IMR-90 (cell line): ENCODE measurements around the gene SATB2. TPM values are rescaled to one million over a fixed set of nuclear protein-coding genes. Genes with fewer than 3 reads are reported as not detected.

Source experiments
- ATAC-seq: fragments of 200-7000 bp; cut with Tn5 transposase; 2 replicates; pipeline ENCODE4 v1.9.1; 2020; ENCODE audit warnings: low read depth, mild to moderate bottlenecking, moderate library complexity
- BruUV-seq: library from RNA; stranded (reverse); fragments of 400-500 nt; replicated peaks from 2 replicates; lab custom pipeline; 2021; lab: Mats Ljungman, UMichigan
- CTCF ChIA-PET: fragments of 300-600 bp; formaldehyde crosslinking; extraction: SDS; loops from one replicate; lab custom pipeline; 2021; ENCODE audit warnings: antibody characterized with exemption; lab: Yijun Ruan, JAX
- POLR2A ChIA-PET: fragments of 300-600 bp; sonication (Branson Sonifier 250); formaldehyde crosslinking; loops from one replicate; lab custom pipeline; 2022; ENCODE audit warnings: antibody characterized with exemption; ENCODE audit not compliant: unreplicated experiment; lab: Charles Lee
- DNase-seq: peaks from one replicate; pipeline ENCODE4 v3.0.0; 2013
- H2AFZ ChIP-seq: replicated peaks from 2 replicates; pipeline ENCODE3; 2013; ENCODE audit warnings: low read length, mild to moderate bottlenecking; ENCODE audit not compliant: poor library complexity
- H2AK5ac ChIP-seq: 2 replicates; pipeline ENCODE4 v1.6.1; 2013; ENCODE audit warnings: low read depth, low read length, inconsistent platforms
- H2AK9ac ChIP-seq: replicated peaks from 2 replicates; pipeline ENCODE3; 2013; ENCODE audit warnings: mild to moderate bottlenecking, low read depth, low read length, moderate library complexity; ENCODE audit not compliant: poor library complexity
- H2BK120ac ChIP-seq: 2 replicates; pipeline ENCODE4 v1.6.1; 2013; ENCODE audit warnings: low read depth, low read length, inconsistent platforms
- H2BK15ac ChIP-seq: 3 replicates; pipeline ENCODE4 v1.6.1; 2013; ENCODE audit warnings: low read depth, low read length, inconsistent platforms
- H2BK20ac ChIP-seq: 2 replicates; pipeline ENCODE4 v1.6.1; 2013; ENCODE audit warnings: low read depth, mild to moderate bottlenecking, inconsistent platforms, low read length, moderate library complexity
- H2BK5ac ChIP-seq: 2 replicates; pipeline ENCODE4 v1.6.1; 2013; ENCODE audit warnings: mild to moderate bottlenecking, low read depth, low read length, inconsistent platforms; ENCODE audit not compliant: poor library complexity, severe bottlenecking
- H3K14ac ChIP-seq: replicated peaks from 2 replicates; pipeline ENCODE4 v1.6.1; 2013; ENCODE audit warnings: low read depth, low read length, inconsistent platforms
- H3K18ac ChIP-seq: 2 replicates; pipeline ENCODE4 v1.6.1; 2013; ENCODE audit warnings: low read depth, low read length, control low read depth
- H3K23ac ChIP-seq: 2 replicates; pipeline ENCODE4 v1.6.1; 2013; ENCODE audit warnings: low read depth, low read length, inconsistent platforms
- H3K27ac ChIP-seq: 2 replicates; pipeline ENCODE4 v1.5.1; 2013; ENCODE audit warnings: mild to moderate bottlenecking, control low read depth, low read length; ENCODE audit not compliant: insufficient read depth
- H3K27me3 ChIP-seq: 2 replicates; pipeline ENCODE4 v1.6.1; 2013; ENCODE audit warnings: low read length; ENCODE audit not compliant: control insufficient read depth, insufficient read depth
- H3K36me3 ChIP-seq: 2 replicates; pipeline ENCODE4 v1.6.1; 2013; ENCODE audit warnings: low read length, mixed read lengths; ENCODE audit not compliant: control insufficient read depth, insufficient read depth
- H3K4ac ChIP-seq: 2 replicates; pipeline ENCODE4 v1.6.1; 2013; ENCODE audit warnings: low read depth, low read length, inconsistent platforms
- H3K4me1 ChIP-seq: 2 replicates; pipeline ENCODE4 v1.6.1; 2013; ENCODE audit warnings: low read length, mixed read lengths; ENCODE audit not compliant: control insufficient read depth, insufficient read depth
- H3K4me2 ChIP-seq: 2 replicates; pipeline ENCODE4 v1.6.1; 2013; ENCODE audit warnings: low read depth, mild to moderate bottlenecking, control low read depth, low read length, moderate library complexity
- H3K4me3 ChIP-seq: 2 replicates; pipeline ENCODE4 v1.5.1; 2013; ENCODE audit warnings: low read depth, mild to moderate bottlenecking, control low read depth, low read length, moderate library complexity; ENCODE audit not compliant: insufficient read depth
- H3K56ac ChIP-seq: 2 replicates; pipeline ENCODE4 v1.6.1; 2013; ENCODE audit warnings: low read length, inconsistent platforms; ENCODE audit not compliant: insufficient read depth; ENCODE audit errors: extremely low read depth
- H3K79me1 ChIP-seq, 2 experiments: 2 replicates each; pipeline ENCODE4 v1.6.1; 2013; ENCODE audit warnings: low read length in 2 of 2, inconsistent platforms in 1 of 2, low read depth in 1 of 2
- H3K9ac ChIP-seq: 2 replicates; pipeline ENCODE4 v1.6.1; 2013; ENCODE audit warnings: low read depth, low read length, control low read depth
- H3K9me1 ChIP-seq: 2 replicates; pipeline ENCODE4 v1.6.1; 2013; ENCODE audit warnings: low read length, inconsistent platforms; ENCODE audit not compliant: insufficient read depth
- H3K9me3 ChIP-seq: 2 replicates; pipeline ENCODE4 v1.6.1; 2013; ENCODE audit warnings: low read length; ENCODE audit not compliant: control insufficient read depth, insufficient read depth
- H4K20me1 ChIP-seq: 2 replicates; pipeline ENCODE4 v1.6.1; 2013; ENCODE audit warnings: low read length, inconsistent platforms; ENCODE audit not compliant: insufficient read depth
- H4K5ac ChIP-seq: 2 replicates; pipeline ENCODE4 v1.6.1; 2013; ENCODE audit warnings: mild to moderate bottlenecking, low read depth, low read length, control low read depth
- H4K8ac ChIP-seq, 2 experiments: 2 replicates each; pipeline ENCODE4 v1.6.1; 2013; ENCODE audit warnings: low read depth in 2 of 2, low read length in 2 of 2, control low read depth in 1 of 2, inconsistent platforms in 1 of 2
- H4K91ac ChIP-seq: 2 replicates; pipeline ENCODE4 v1.6.1; 2013; ENCODE audit warnings: low read depth, low read length, inconsistent platforms; ENCODE audit not compliant: insufficient read depth
- BHLHE40 ChIP-seq: fragments of 150-350 bp; IDR thresholded peaks from 2 replicates; pipeline ENCODE4 v1.6.1; 2016; ENCODE audit warnings: mild to moderate bottlenecking, low read depth, low read length
- CEBPB ChIP-seq: IDR thresholded peaks from 2 replicates; pipeline ENCODE4 v1.6.1; 2012; ENCODE audit warnings: low read depth, low read length, improper control_type of control experiment
- CHD1 ChIP-seq: IDR thresholded peaks from 2 replicates; pipeline ENCODE4 v1.6.1; 2012; ENCODE audit warnings: low read depth, low read length, improper control_type of control experiment
- CTCF ChIP-seq: conservative IDR thresholded peaks from 2 replicates; pipeline ENCODE4 v1.5.1; 2012; ENCODE audit warnings: mild to moderate bottlenecking, low read depth, low read length, improper control_type of control experiment
- ELK1 ChIP-seq: fragments of 150-350 bp; IDR thresholded peaks from 2 replicates; pipeline ENCODE4 v1.6.1; 2016; ENCODE audit warnings: low read depth, mild to moderate bottlenecking, low read length, moderate library complexity, borderline replicate concordance
- FOS ChIP-seq: fragments of 150-350 bp; IDR thresholded peaks from 2 replicates; pipeline ENCODE4 v1.6.1; 2016; ENCODE audit warnings: low read depth, low read length
- MAFK ChIP-seq: IDR thresholded peaks from 2 replicates; pipeline ENCODE4 v1.6.1; 2012; ENCODE audit warnings: low read depth, low read length, improper control_type of control experiment
- MAZ ChIP-seq: IDR thresholded peaks from 2 replicates; pipeline ENCODE4 v1.6.1; 2012; ENCODE audit warnings: low read depth, mild to moderate bottlenecking, low read length, improper control_type of control experiment, moderate library complexity, borderline replicate concordance
- MXI1 ChIP-seq: IDR thresholded peaks from 2 replicates; pipeline ENCODE4 v1.6.1; 2012; ENCODE audit warnings: low read depth, mild to moderate bottlenecking, low read length, moderate library complexity, borderline replicate concordance
- NFE2L2 ChIP-seq: fragments of 150-350 bp; IDR thresholded peaks from 2 replicates; pipeline ENCODE4 v1.6.1; 2016; ENCODE audit warnings: low read depth, mild to moderate bottlenecking, low read length
- POLR2A ChIP-seq: IDR thresholded peaks from 2 replicates; pipeline ENCODE4 v1.6.1; 2012; ENCODE audit warnings: mild to moderate bottlenecking, low read depth, low read length
- RAD21 ChIP-seq: IDR thresholded peaks from 2 replicates; pipeline ENCODE4 v1.6.1; 2012; ENCODE audit warnings: low read length, improper control_type of control experiment
- RCOR1 ChIP-seq: IDR thresholded peaks from 2 replicates; pipeline ENCODE4 v1.6.1; 2012; ENCODE audit warnings: mild to moderate bottlenecking, low read length, improper control_type of control experiment; ENCODE audit not compliant: insufficient replicate concordance
- RFX5 ChIP-seq: IDR thresholded peaks from 2 replicates; pipeline ENCODE4 v1.8.0; 2012; ENCODE audit warnings: low read depth, mild to moderate bottlenecking, low read length, moderate library complexity
- SMC3 ChIP-seq: fragments of 150-350 bp; IDR thresholded peaks from 2 replicates; pipeline ENCODE4 v1.6.1; 2016; ENCODE audit warnings: low read depth, mild to moderate bottlenecking, antibody characterized with exemption, low read length, moderate library complexity
- USF2 ChIP-seq: fragments of 150-350 bp; IDR thresholded peaks from 2 replicates; pipeline ENCODE4 v1.6.1; 2017; ENCODE audit warnings: mild to moderate bottlenecking, antibody characterized with exemption, low read length, low read depth
- WGBS, 2 experiments: methylation state at CpG; one replicate each; pipeline versions ENCODE4 v1.1.5 to v1.1.7; 2013; ENCODE audit warnings: missing lambda C conversion rate in 2 of 2; ENCODE audit not compliant: insufficient read length in 1 of 2; ENCODE audit errors: extremely low coverage in 2 of 2; 5-methylcytosine and 5-hydroxymethylcytosine counted together
- dilution Hi-C: fragments of 300-500 bp; cut with HindIII; formaldehyde crosslinking; loops from one replicate; pipeline ENCODE4 v1.14.3; 2018; ENCODE audit warnings: low sequenced_read_pairs; ENCODE audit not compliant: unreplicated experiment
- in situ Hi-C: fragments of 300-500 bp; cut with MboI; formaldehyde crosslinking; loops from 3 replicates; pipeline ENCODE4 v1.14.3; 2019; ENCODE audit warnings: low sequenced_read_pairs, inconsistent platforms, mixed read lengths
- intact Hi-C: fragments of 100-400 bp; cut with micrococcal nuclease; formaldehyde crosslinking; loops from 2 replicates; pipeline ENCODE4 v1.10.0; 2022
- polyA plus RNA-seq, 3 experiments: library from polyadenylated mRNA; depleted of rRNA; stranded (reverse); fragments of >200 nt; gene quantifications; 2 replicates each; pipeline ENCODE4 v1.2.3, GENCODE V29; 2012; ENCODE audit warnings: low replicate concordance in 1 of 3
- total RNA-seq: library from RNA; depleted of rRNA; stranded (reverse); fragments of >200 nt; gene quantifications from 2 replicates; pipeline ENCODE4 v1.2.3, GENCODE V29; 2012

SATB2 gene
- total and polyA plus RNA-seq, 2 of the 4 experiments (the other 2 are of a cell fraction), result 6.2 to 8.4 TPM

GRCh38 chr2:199309411-199309810 is 148.3 kb downstream of the SATB2 start:
- no peak overlapping the region for H2BK5ac ChIP-seq
- intact Hi-C loops (no loop called here), dilution Hi-C loops (no loop called here), in situ Hi-C loops (no loop called here)
- ChIA-PET POLR2A (no interaction called here), CTCF (no interaction called here)
- H3K56ac ChIP-seq, result no peak overlapping the region
- H3K27ac ChIP-seq, result no peak overlapping the region
- H4K91ac ChIP-seq, result no peak overlapping the region
- H2BK20ac ChIP-seq, result no peak overlapping the region
- no CpG with 5 or more reads among the region's 4 CpGs for WGBS, 2 experiments
- H3K4me2 ChIP-seq, result no peak overlapping the region
- H3K27me3 ChIP-seq, result no peaks in the 10 kb centered on the region
- H2AFZ ChIP-seq, result no peak overlapping the region
- H4K5ac ChIP-seq, result no peak overlapping the region
- H3K18ac ChIP-seq, result no peak overlapping the region
- no peak overlapping the region for H2AK9ac ChIP-seq
- H3K4me1 ChIP-seq, result 0 out of 2 replicates have a peak, but pooled peaks cover 2% of the 10 kb centered on the region
- H3K14ac ChIP-seq, result no peak overlapping the region
- DNase-seq (no peak), ATAC-seq (no peak)
- H3K9me1 ChIP-seq, result peaks cover 7% of the 10 kb centered on the region
- no peak overlapping the region for H3K4ac ChIP-seq
- TF ChIP-seq CTCF (no peak), MAFK (no peak), FOS (no peak), SMC3 (no peak), RCOR1 (no peak), POLR2A (no peak), NFE2L2 (no peak), CEBPB (no peak), CHD1 (no peak), ELK1 (no peak), USF2 (no peak), RFX5 (no peak), BHLHE40 (no peak), MAZ (no peak), MXI1 (no peak), RAD21 (no peak)
- BruUV-seq, result no TSS peak
- H3K79me1 ChIP-seq, result no peaks in the 10 kb centered on the region; a peak in 1 of 4 replicates
- H2BK15ac ChIP-seq, result no peak overlapping the region
- H4K8ac ChIP-seq, result no peak overlapping the region
- no peak overlapping the region for H3K4me3 ChIP-seq
- H3K36me3 ChIP-seq, result peaks cover 7% of the 10 kb centered on the region
- H2BK120ac ChIP-seq, result no peak overlapping the region
- H3K9ac ChIP-seq, result no peak overlapping the region
- no peaks in the 10 kb centered on the region for H3K9me3 ChIP-seq
- no peak overlapping the region for H2AK5ac ChIP-seq
- no peaks in the 10 kb centered on the region for H4K20me1 ChIP-seq
- H3K23ac ChIP-seq, result no peak overlapping the region
